HEK293 (cell line): ENCODE measurements around the gene AZIN2.

Experiments used
- HOXA7 ChIP-seq: sonication (generic); formaldehyde crosslinking; IDR thresholded peaks from 2 replicates; pipeline ENCODE4 v1.8.1; 2022; ENCODE audit warnings: missing genetic modification reagents, borderline replicate concordance
- HOXD13 ChIP-seq: sonication (generic); formaldehyde crosslinking; IDR thresholded peaks from 2 replicates; pipeline ENCODE4 v1.8.0; 2022; ENCODE audit warnings: missing genetic modification reagents, borderline replicate concordance
- KLF16 ChIP-seq: fragments of 450-650 bp; formaldehyde crosslinking; IDR thresholded peaks from 2 replicates; pipeline ENCODE4 v1.5.1; 2017; ENCODE audit warnings: missing biosample characterization, missing genetic modification characterization
- MEIS1 ChIP-seq: sonication (generic); formaldehyde crosslinking; IDR thresholded peaks from 2 replicates; pipeline ENCODE4 v1.8.1; 2022; ENCODE audit warnings: missing genetic modification reagents, mild to moderate bottlenecking, borderline replicate concordance
- MYNN ChIP-seq: fragments of 450-650 bp; formaldehyde crosslinking; IDR thresholded peaks from 2 replicates; pipeline ENCODE4 v1.5.1; 2016; ENCODE audit warnings: missing biosample characterization, missing genetic modification characterization, borderline replicate concordance
- PBX3 ChIP-seq: sonication (generic); formaldehyde crosslinking; IDR thresholded peaks from 2 replicates; pipeline ENCODE4 v1.8.1; 2022; ENCODE audit warnings: mild to moderate bottlenecking, moderate library complexity, missing genetic modification reagents
- SCRT1 ChIP-seq: fragments of 450-650 bp; formaldehyde crosslinking; IDR thresholded peaks from 2 replicates; pipeline ENCODE4 v1.5.1; 2016; ENCODE audit warnings: missing biosample characterization, missing genetic modification characterization, borderline replicate concordance
- SP7 ChIP-seq: fragments of 450-650 bp; formaldehyde crosslinking; IDR thresholded peaks from 2 replicates; pipeline ENCODE4 v1.5.1; 2016; ENCODE audit warnings: missing biosample characterization, missing genetic modification characterization
- ZBTB20 ChIP-seq: fragments of 450-650 bp; formaldehyde crosslinking; IDR thresholded peaks from 2 replicates; pipeline ENCODE4 v1.5.1; 2016; ENCODE audit warnings: missing biosample characterization, missing genetic modification characterization
- ZNF121 ChIP-seq: fragments of 450-650 bp; formaldehyde crosslinking; IDR thresholded peaks from 2 replicates; pipeline ENCODE4 v1.5.1; 2016; ENCODE audit warnings: missing biosample characterization, missing genetic modification characterization
- ZNF449 ChIP-seq: fragments of 450-650 bp; formaldehyde crosslinking; IDR thresholded peaks from 2 replicates; pipeline ENCODE4 v1.5.1; 2017; ENCODE audit warnings: missing biosample characterization, mild to moderate bottlenecking, missing genetic modification characterization, moderate library complexity
- ZNF777 ChIP-seq: fragments of 450-650 bp; formaldehyde crosslinking; IDR thresholded peaks from 2 replicates; pipeline ENCODE4 v1.5.1; 2017; ENCODE audit warnings: missing biosample characterization, missing genetic modification characterization, borderline replicate concordance
- ZSCAN16 ChIP-seq: fragments of 450-650 bp; formaldehyde crosslinking; IDR thresholded peaks from 2 replicates; pipeline ENCODE4 v1.5.1; 2016; ENCODE audit warnings: missing biosample characterization, missing genetic modification characterization
- TF ChIP-seq, protein P1 (sequence below): fragments of 450-650 bp; formaldehyde crosslinking; IDR thresholded peaks from 2 replicates; pipeline ENCODE4 v1.5.1; 2016; ENCODE audit warnings: missing biosample characterization, missing genetic modification characterization

- TF ChIP-seq, protein P1, sequence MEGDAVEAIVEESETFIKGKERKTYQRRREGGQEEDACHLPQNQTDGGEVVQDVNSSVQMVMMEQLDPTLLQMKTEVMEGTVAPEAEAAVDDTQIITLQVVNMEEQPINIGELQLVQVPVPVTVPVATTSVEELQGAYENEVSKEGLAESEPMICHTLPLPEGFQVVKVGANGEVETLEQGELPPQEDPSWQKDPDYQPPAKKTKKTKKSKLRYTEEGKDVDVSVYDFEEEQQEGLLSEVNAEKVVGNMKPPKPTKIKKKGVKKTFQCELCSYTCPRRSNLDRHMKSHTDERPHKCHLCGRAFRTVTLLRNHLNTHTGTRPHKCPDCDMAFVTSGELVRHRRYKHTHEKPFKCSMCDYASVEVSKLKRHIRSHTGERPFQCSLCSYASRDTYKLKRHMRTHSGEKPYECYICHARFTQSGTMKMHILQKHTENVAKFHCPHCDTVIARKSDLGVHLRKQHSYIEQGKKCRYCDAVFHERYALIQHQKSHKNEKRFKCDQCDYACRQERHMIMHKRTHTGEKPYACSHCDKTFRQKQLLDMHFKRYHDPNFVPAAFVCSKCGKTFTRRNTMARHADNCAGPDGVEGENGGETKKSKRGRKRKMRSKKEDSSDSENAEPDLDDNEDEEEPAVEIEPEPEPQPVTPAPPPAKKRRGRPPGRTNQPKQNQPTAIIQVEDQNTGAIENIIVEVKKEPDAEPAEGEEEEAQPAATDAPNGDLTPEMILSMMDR (tag by site-specific recombination), result no peak
- no peak for TF ChIP-seq ZNF449
- TF ChIP-seq ZNF777, result no peak
- TF ChIP-seq ZBTB20, result no peak
- no peak for TF ChIP-seq KLF16 (tag by site-specific recombination)
- no peak for TF ChIP-seq SP7 (tag by site-specific recombination)
- no peak for TF ChIP-seq SCRT1
- TF ChIP-seq ZNF121, result no peak
- no peak for TF ChIP-seq HOXA7 (CRISPR knock-in tag)
- TF ChIP-seq PBX3, result no peak
- no peak for TF ChIP-seq MYNN
- no peak for TF ChIP-seq HOXD13 (CRISPR knock-in tag)
- TF ChIP-seq MEIS1 (CRISPR knock-in tag), result no peak
- no peak for TF ChIP-seq ZSCAN16 (tag by site-specific recombination)
Measured at GRCh38 chr1:33149453-33150190, 68.7 kb downstream of the AZIN2 start.
